Left lung (tissue), 10 donors: ENCODE results near the gene ATP2C1. TPM values are rescaled to one million over a fixed set of nuclear protein-coding genes. Genes with fewer than 3 reads are reported as not detected.

ENCODE experiments used
- ATAC-seq: fragments of 200-7000 bp; cut with Tn5 transposase; one replicate; pipeline ENCODE4 v1.9.1; 2020; ENCODE audit warnings: moderate library complexity
- DNase-seq, 4 donors: peaks; one replicate each; pipeline ENCODE4 v3.0.0-alpha.2; 2013 to 2020
- H3K27ac ChIP-seq, 2 donors: fragments of 200-600 bp; sonication (generic) in 1 of 2; one replicate each; pipeline versions ENCODE4 v1.5.0 to v1.8.0; 2020 to 2021
- H3K27me3 ChIP-seq, 2 donors: fragments of 200-600 bp; sonication (generic) in 1 of 2; one replicate each; pipeline versions ENCODE4 v1.5.0 to v1.8.0; 2020 to 2021
- H3K36me3 ChIP-seq, 2 donors: fragments of 200-600 bp; sonication (generic) in 1 of 2; one replicate each; pipeline versions ENCODE4 v1.5.0 to v1.8.0; 2020 to 2021
- H3K4me1 ChIP-seq, 2 donors: fragments of 200-600 bp; one replicate each; pipeline ENCODE4 v1.8.0; 2021
- H3K4me3 ChIP-seq, 2 donors: fragments of 200-600 bp; sonication (generic) in 1 of 2; one replicate each; pipeline versions ENCODE4 v1.5.0 to v1.8.0; 2020 to 2021; ENCODE audit warnings: mild to moderate bottlenecking in 1 of 2
- H3K9me3 ChIP-seq, 2 donors: fragments of 200-600 bp; sonication (generic) in 1 of 2; one replicate each; pipeline versions ENCODE4 v1.5.0 to v1.8.0; 2020 to 2021
- intact Hi-C, 2 donors: fragments of 100-400 bp; cut with DNase I; formaldehyde crosslinking; loops; one replicate each; pipeline versions ENCODE4 v1.11.2 to v1.14.2; 2022
- polyA plus RNA-seq, 6 donors: library from polyadenylated mRNA; unstranded; fragments of 120-200 nt; gene quantifications; one replicate each; pipeline ENCODE4 v1.2.1, GENCODE V29; 2013; ENCODE audit not compliant: insufficient read length in 6 of 6
- total RNA-seq, 2 donors: library from RNA; stranded (reverse); fragmentation: NEBNext Ultra II Directional; extraction: Animal tissue kit (Norgen Biotek cat#: 25700); gene quantifications; one replicate each; pipeline ENCODE4 v1.2.1, GENCODE V29; 2021
- TF ChIP-seq, protein P1 (sequence below), 2 donors: fragments of 200-600 bp; sonication (generic) in 1 of 2; IDR thresholded peaks; one replicate each; pipeline versions ENCODE4 v1.5.0 to v1.8.0; 2021; ENCODE audit warnings: antibody characterized with exemption in 2 of 2
- donor health status: DM: no; HTN: yes; CAD: no.
- donor health status: DM: no; HTN: no; CAD: no.

The ATP2C1 gene
- total and polyA plus RNA-seq, 8 donors: 113 to 161 (median 130) TPM

DNA sequence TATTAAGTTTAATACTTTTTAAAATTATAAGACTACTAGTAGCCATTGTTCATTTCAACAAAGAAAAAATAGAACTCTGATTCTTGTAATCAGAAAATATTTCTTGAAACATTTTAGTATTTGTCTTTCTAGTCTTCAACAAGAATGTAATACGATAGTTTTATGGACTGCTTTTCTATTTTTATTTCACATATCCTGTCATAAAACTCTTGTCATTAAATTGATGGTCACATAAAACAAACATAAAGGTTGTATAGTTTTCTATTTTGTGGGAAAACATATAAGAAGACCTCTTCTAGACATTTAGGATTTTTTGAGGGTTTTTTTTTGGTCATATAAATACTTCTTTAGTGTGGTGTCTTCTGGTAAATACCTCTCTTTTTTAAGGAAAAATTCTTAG, 62.4 kb downstream of the ATP2C1 start:
- H3K4me1 ChIP-seq: no peaks in the 10 kb centered on the region
- H3K9me3 ChIP-seq: no peaks in the 10 kb centered on the region
- peaks cover 0 to 67% of the 10 kb centered on the region in 2 donors for H3K36me3 ChIP-seq
- ATAC-seq (no peak), DNase-seq (no peak)
- no peaks in the 10 kb centered on the region for H3K27me3 ChIP-seq
- TF ChIP-seq, protein P1, sequence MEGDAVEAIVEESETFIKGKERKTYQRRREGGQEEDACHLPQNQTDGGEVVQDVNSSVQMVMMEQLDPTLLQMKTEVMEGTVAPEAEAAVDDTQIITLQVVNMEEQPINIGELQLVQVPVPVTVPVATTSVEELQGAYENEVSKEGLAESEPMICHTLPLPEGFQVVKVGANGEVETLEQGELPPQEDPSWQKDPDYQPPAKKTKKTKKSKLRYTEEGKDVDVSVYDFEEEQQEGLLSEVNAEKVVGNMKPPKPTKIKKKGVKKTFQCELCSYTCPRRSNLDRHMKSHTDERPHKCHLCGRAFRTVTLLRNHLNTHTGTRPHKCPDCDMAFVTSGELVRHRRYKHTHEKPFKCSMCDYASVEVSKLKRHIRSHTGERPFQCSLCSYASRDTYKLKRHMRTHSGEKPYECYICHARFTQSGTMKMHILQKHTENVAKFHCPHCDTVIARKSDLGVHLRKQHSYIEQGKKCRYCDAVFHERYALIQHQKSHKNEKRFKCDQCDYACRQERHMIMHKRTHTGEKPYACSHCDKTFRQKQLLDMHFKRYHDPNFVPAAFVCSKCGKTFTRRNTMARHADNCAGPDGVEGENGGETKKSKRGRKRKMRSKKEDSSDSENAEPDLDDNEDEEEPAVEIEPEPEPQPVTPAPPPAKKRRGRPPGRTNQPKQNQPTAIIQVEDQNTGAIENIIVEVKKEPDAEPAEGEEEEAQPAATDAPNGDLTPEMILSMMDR (IDR thresholded peaks at IDR 0.05): no peak
- intact Hi-C loops: no loop called here
- no peak overlapping the region for H3K4me3 ChIP-seq
- no peak overlapping the region for H3K27ac ChIP-seq

DNA sequence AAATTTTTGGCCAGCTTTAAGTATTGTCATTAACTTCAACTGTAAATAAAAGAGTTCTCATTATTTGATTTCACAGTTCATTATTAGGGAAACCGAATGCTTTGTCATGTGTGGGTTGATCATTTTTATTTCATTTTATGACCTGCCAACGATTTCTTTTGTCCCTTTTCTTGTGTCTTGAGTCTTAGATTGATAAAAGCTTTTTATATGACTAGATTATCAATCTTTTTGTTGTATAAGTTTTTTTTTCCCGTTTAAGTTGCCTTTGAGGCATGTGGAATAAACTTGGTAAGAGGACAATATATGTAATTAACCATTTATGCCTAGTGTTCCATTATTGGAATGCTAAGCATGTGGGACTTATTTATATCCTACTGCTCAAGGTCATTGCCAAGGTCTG, 62.8 kb downstream of the ATP2C1 start:
- Histone ChIP-seq H3K36me3 (peaks cover 0 to 69% of the 10 kb centered on the region in 2 donors), H3K4me1 (no peaks in the 10 kb centered on the region), H3K27me3 (no peaks in the 10 kb centered on the region), H3K4me3 (no peak overlapping the region), H3K27ac (no peak overlapping the region), H3K9me3 (no peaks in the 10 kb centered on the region)
- DNase-seq: no peak
- intact Hi-C loops: no loop called here
- ATAC-seq: no peak
- TF ChIP-seq, protein P1 (IDR thresholded peaks at IDR 0.05): no peak

DNA sequence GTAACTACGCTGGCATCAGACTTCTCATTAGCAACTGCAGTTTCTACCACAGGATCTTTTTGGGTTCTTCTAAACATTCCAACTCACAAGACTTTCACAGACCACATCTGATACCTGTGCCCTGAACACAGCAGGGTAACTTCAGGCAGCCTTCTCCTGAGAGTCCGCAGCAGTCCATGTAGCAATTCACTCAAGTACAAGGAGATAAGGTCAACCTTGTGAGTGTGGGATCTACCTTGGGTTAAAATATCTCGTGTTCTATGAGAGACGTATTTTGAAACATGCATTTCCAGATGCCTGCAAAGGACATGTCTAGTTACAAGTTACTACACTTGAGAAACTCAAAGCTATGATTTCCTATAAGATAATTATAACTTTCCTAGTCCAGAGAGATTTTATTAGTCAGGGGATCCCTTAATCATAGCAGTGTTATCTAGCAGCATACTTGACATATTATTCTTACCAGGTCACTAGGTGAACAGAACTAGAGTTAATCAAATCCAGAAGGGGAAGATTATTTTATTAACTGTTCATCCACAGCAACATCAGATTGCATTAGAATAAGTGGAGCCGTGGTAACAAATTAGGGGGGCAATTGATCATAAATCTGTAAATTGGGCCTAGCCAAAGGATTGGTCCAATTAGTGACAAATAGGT, 66.4 kb downstream of the ATP2C1 start:
- peaks cover 0 to 55% of the 10 kb centered on the region in 2 donors for H3K36me3 ChIP-seq

DNA sequence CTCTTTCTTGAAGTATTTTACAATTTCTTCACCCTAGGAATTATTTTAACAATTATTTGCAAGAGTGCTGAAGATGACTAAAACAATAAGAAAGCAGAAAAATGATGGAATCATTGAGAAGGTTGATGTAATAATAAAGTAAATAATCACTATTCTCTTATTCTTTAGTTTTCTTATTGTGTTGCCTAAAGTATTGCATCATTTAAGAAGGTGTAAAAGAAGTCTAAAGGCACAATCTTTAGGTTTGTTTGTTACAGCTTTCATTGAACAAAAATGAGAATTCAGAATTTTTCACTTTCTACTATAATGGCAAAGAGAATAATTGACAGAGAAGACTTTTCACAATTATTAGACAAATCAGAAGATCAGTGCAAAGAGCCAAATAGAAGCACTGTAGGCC, 67.6 kb downstream of the ATP2C1 start:
- Histone ChIP-seq H3K4me3 (no peak overlapping the region), H3K27ac (no peak overlapping the region), H3K9me3 (no peaks in the 10 kb centered on the region), H3K4me1 (no peaks in the 10 kb centered on the region), H3K36me3 (peaks cover 0 to 58% of the 10 kb centered on the region in 2 donors), H3K27me3 (no peaks in the 10 kb centered on the region)
- no peak for DNase-seq
- ATAC-seq: no peak
- TF ChIP-seq, protein P1 (IDR thresholded peaks at IDR 0.05): no peak
- intact Hi-C loops: no loop called here

More for the DNA sequence above, 66.4 kb downstream of the ATP2C1 start:
- TF ChIP-seq, protein P1 (IDR thresholded peaks at IDR 0.05): no peak
- Histone ChIP-seq H3K9me3 (no peaks in the 10 kb centered on the region), H3K27ac (no peak overlapping the region), H3K4me1 (no peaks in the 10 kb centered on the region), H3K4me3 (no peak overlapping the region), H3K27me3 (no peaks in the 10 kb centered on the region)
- DNase-seq (no peak), ATAC-seq (no peak)
- intact Hi-C loops: no loop called here

DNA sequence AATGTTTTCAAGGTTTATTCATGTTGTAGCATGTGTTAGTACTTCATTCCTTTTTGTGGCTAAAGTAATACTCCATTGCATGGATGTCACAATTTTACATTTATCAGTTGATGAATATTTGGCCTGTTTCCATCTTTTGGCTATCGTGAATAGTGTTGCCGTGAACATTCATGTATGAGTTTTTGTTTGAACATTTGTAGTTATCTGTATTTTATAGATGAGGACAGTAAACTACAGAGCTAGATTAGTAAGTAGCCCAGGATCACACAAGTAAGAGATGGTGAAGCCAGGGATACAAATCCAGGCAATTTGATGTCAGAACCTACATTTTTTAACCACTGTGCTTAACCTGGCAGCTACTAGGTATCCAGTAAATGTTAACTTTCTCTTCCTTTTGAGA, 69.6 kb downstream of the ATP2C1 start:
- DNase-seq (no peak), ATAC-seq (no peak)
- no peaks in the 10 kb centered on the region for H3K9me3 ChIP-seq
- TF ChIP-seq, protein P1 (IDR thresholded peaks at IDR 0.05): no peak
- H3K27ac ChIP-seq: peak overlapping the region in 1 of 2 donors; percentile 1
- peaks cover 0 to 68% of the 10 kb centered on the region in 2 donors for H3K36me3 ChIP-seq
- H3K4me1 ChIP-seq: no peaks in the 10 kb centered on the region
- no peak overlapping the region for H3K4me3 ChIP-seq
- no peaks in the 10 kb centered on the region for H3K27me3 ChIP-seq
- intact Hi-C loops: no loop called here
